ENCODE results near the gene SLC24A3. TPM values are rescaled to one million over a fixed set of nuclear protein-coding genes. Genes with fewer than 3 reads are reported as not detected.

The SLC24A3 gene
- total RNA-seq (2014; rRNA removed; shearing (Covaris generic)) (not detected in 2 replicates), total RNA-seq (2022) (not detected in 2 replicates), Bru-seq, nascent RNA (percentile 2 among the genes with signal in this experiment), BruChase-seq, experiment 1, labeled RNA remaining after a 6-hour chase (percentile 2 among the genes with signal in this experiment), BruChase-seq, experiment 2, labeled RNA remaining after a 2-hour chase (percentile 1 among the genes with signal in this experiment)
- long read RNA-seq = 0 reads

DNA sequence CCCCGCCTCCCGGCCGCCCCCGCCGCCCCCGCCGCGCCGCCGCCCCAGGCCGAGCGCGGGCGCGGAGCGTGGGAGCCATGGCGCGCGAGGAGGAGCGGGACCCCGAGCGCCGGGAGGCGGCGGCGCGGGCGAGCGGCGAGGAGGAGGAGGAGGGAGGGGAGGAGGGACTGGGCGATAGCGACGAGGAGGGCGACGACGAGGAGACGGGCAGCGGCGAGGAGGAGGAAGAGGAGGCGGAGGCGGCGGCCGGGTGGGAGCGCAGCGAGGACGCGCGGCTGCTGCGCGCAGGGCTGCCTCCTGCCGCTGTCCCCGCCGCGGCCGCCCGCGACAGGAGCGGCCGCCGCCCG is at the start of gene SLC24A3:
Gene SLC24A3 (plus strand): TSS at position 174 of the 347 bp plus-strand sequence.
- ChIA-PET POLR2A (no interaction called here), CTCF (ENCODE audit: unreplicated experiment) (no interaction called here)
- BruUV-seq (replicated peaks) = no TSS peak
- Histone ChIP-seq H3K9me3 (ENCODE audit: low read length) (no peaks in the 10 kb centered on the region), H3K27ac (ENCODE audit: low read depth, low read length, poor library complexity, severe bottlenecking) (no peak within 1 kb of the TSS), H3K4me1 (ENCODE audit: insufficient read depth, low read length, poor library complexity, severe bottlenecking) (no peaks in the 10 kb centered on the region), H2AFZ (ENCODE audit: low read length) (no peak within 1 kb of the TSS), H3K4me2 (ENCODE audit: low read length) (no peak within 1 kb of the TSS), H3K36me3 (ENCODE audit: insufficient read depth, low read length) (no peaks in the 10 kb centered on the region), H3K9me2 (ENCODE audit: insufficient read depth, low read length) (no peaks in the 10 kb centered on the region), H4K20me1 (ENCODE audit: insufficient read depth, low read length) (no peaks in the 10 kb centered on the region), H3K79me2 (ENCODE audit: insufficient read depth, low read depth, low read length) (no peaks in the 10 kb centered on the region), H3K4me3 (ENCODE audit: low read depth, low read length, poor library complexity, severe bottlenecking) (no peak within 1 kb of the TSS)
- no peak for TF ChIP-seq CTCF (conservative IDR thresholded peaks at IDR 0.05; ENCODE audit: low read length)
- TF ChIP-seq EZH2phosphoT487 (IDR thresholded peaks at IDR 0.05; ENCODE audit: borderline replicate concordance, low read depth, low read length) = no peak
- DNase-seq (ENCODE audit: low spot score) = no peak
- intact Hi-C loops (cut with micrococcal nuclease; ENCODE audit: unreplicated experiment) = no loop called here

DNA sequence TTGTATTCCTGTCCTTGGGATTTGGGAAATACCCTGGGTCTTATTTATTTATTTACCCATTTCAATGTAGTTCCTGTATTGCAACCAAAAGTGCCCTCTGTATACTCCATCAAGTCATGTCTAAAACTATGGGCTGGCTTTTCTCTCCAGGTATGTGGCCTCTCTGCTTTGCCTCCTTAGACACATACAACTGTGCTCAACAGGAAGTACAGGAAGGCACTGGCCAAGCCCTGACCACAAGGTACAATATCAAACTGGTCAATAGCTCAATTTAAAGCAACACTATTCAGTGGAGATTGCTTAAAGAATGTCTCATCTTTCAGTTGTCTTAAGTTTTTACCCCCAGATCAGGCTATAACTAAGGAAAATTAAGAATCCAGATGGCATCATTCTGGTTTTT is 42.3 kb upstream of the SLC24A3 start:
- H3K4me3 ChIP-seq (ENCODE audit: low read depth, low read length, poor library complexity, severe bottlenecking) = no peak overlapping the region
- no peaks in the 10 kb centered on the region for H3K9me2 ChIP-seq (ENCODE audit: insufficient read depth, low read length)
- no peak overlapping the region for H2AFZ ChIP-seq (ENCODE audit: low read length)
- no peaks in the 10 kb centered on the region for H4K20me1 ChIP-seq (ENCODE audit: insufficient read depth, low read length)
- no peaks in the 10 kb centered on the region for H3K79me2 ChIP-seq (ENCODE audit: insufficient read depth, low read depth, low read length)
- H3K4me2 ChIP-seq (ENCODE audit: low read length) = no peak overlapping the region
- no peak overlapping the region for H3K27ac ChIP-seq (ENCODE audit: low read depth, low read length, poor library complexity, severe bottlenecking)
- TF ChIP-seq EZH2phosphoT487 (IDR thresholded peaks at IDR 0.05; ENCODE audit: borderline replicate concordance, low read depth, low read length) (no peak), CTCF (conservative IDR thresholded peaks at IDR 0.05; ENCODE audit: low read length) (no peak)
- DNase-seq (ENCODE audit: low spot score) = no peak
- no peaks in the 10 kb centered on the region for H3K36me3 ChIP-seq (ENCODE audit: insufficient read depth, low read length)
- no peaks in the 10 kb centered on the region for H3K9me3 ChIP-seq (ENCODE audit: low read length)
- ChIA-PET CTCF (ENCODE audit: unreplicated experiment) (no interaction called here), POLR2A (no interaction called here)
- no TSS peak for BruUV-seq (replicated peaks)
- intact Hi-C loops (cut with micrococcal nuclease; ENCODE audit: unreplicated experiment) = no loop called here
- no peaks in the 10 kb centered on the region for H3K4me1 ChIP-seq (ENCODE audit: insufficient read depth, low read length, poor library complexity, severe bottlenecking)

GRCh38 chr20:19172637-19173036 is 39.8 kb upstream of the SLC24A3 start:
- Histone ChIP-seq H3K9me2 (ENCODE audit: insufficient read depth, low read length) (no peaks in the 10 kb centered on the region), H4K20me1 (ENCODE audit: insufficient read depth, low read length) (no peaks in the 10 kb centered on the region), H3K4me1 (ENCODE audit: insufficient read depth, low read length, poor library complexity, severe bottlenecking) (no peaks in the 10 kb centered on the region), H3K27ac (ENCODE audit: low read depth, low read length, poor library complexity, severe bottlenecking) (no peak overlapping the region), H3K9me3 (ENCODE audit: low read length) (no peaks in the 10 kb centered on the region), H3K79me2 (ENCODE audit: insufficient read depth, low read depth, low read length) (no peaks in the 10 kb centered on the region), H3K36me3 (ENCODE audit: insufficient read depth, low read length) (no peaks in the 10 kb centered on the region), H3K4me2 (ENCODE audit: low read length) (no peak overlapping the region), H2AFZ (ENCODE audit: low read length) (no peak overlapping the region), H3K4me3 (ENCODE audit: low read depth, low read length, poor library complexity, severe bottlenecking) (no peak overlapping the region)
- CTCF ChIA-PET (ENCODE audit: unreplicated experiment) = no interaction called here
- DNase-seq (ENCODE audit: low spot score) = no peak
- intact Hi-C loops (cut with micrococcal nuclease; ENCODE audit: unreplicated experiment) = no loop called here
- POLR2A ChIA-PET = no interaction called here
- BruUV-seq (replicated peaks) = no TSS peak
- TF ChIP-seq CTCF (conservative IDR thresholded peaks at IDR 0.05; ENCODE audit: low read length) = no peak
- no peak for TF ChIP-seq EZH2phosphoT487 (IDR thresholded peaks at IDR 0.05; ENCODE audit: borderline replicate concordance, low read depth, low read length)

Measured in OCI-LY7 (cell line).